Esophagus muscularis mucosa (tissue), 3 donors: ENCODE data around the gene GRIA2.

Source experiments
- CTCF ChIP-seq, 3 experiments: fragments of 200-600 bp in 2 of 3; fragments of 450-650 bp in 1 of 3; sonication (generic) in 2 of 3; IDR thresholded peaks; one replicate each; pipeline ENCODE4 v1.5.1; 2017 to 2019; ENCODE audit warnings: antibody characterized with exemption in 3 of 3, mild to moderate bottlenecking in 2 of 3, moderate library complexity in 1 of 3
- POLR2A ChIP-seq: fragments of 450-650 bp; IDR thresholded peaks from one replicate; pipeline ENCODE4 v1.6.1; 2017; ENCODE audit warnings: antibody characterized with exemption, moderate library complexity, mild to moderate bottlenecking, low read depth

DNA sequence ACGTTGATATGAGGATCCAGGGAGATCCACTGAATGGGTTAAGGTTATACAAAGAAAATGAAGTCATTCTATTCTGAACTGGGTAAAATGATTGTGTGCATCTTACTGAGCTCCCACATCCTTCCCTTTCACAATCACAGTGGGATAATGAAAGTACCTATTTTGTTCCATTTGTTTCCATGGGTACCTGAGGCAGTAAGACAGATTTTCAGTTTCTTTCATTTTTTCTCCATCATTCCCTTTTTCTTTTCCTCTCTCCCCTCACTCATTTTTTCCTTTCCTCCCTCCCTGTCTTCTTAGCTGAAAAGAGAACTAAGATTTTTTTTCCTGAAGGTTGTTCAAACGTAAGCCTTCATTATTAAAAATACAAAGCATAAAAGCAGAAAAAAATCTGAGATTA lies 4.6 kb downstream of the GRIA2 start:
- TF ChIP-seq CTCF (IDR thresholded peaks at IDR 0.05) (no peak), POLR2A (no peak)
